Kidney epithelial cell (primary cell): Measurements from ENCODE around the gene POLRMT. TPM values are rescaled to one million over a fixed set of nuclear protein-coding genes. Genes with fewer than 3 reads are reported as not detected.

ENCODE experiments used
- DNase-seq: peaks from one replicate; pipeline ENCODE4 v3.0.0-alpha.2; 2010; ENCODE audit warnings: low read depth
- H3K27me3 ChIP-seq: 2 replicates; pipeline ENCODE4 v1.6.0; 2011; ENCODE audit warnings: low read length; ENCODE audit not compliant: control insufficient read depth, insufficient read depth
- H3K36me3 ChIP-seq: 2 replicates; pipeline ENCODE4 v1.5.1; 2011; ENCODE audit warnings: low read length; ENCODE audit not compliant: control insufficient read depth, insufficient read depth
- H3K4me3 ChIP-seq: 2 replicates; pipeline ENCODE4 v1.5.1; 2011; ENCODE audit warnings: low read depth, mild to moderate bottlenecking, control low read depth, low read length
- total RNA-seq: library from RNA; depleted of rRNA; stranded (reverse); fragments of >200 nt; gene quantifications from 2 replicates; pipeline ENCODE4 v1.2.3, GENCODE V29; 2015
- TF ChIP-seq, protein P1 (sequence below): IDR thresholded peaks from 2 replicates; pipeline ENCODE4 v1.5.1; 2011; ENCODE audit warnings: mild to moderate bottlenecking, moderate library complexity, low read length, control low read depth, inconsistent platforms; ENCODE audit not compliant: insufficient read depth, poor library complexity, severe bottlenecking

POLRMT gene
- total RNA-seq, 1 donor from 2014 or later = 47.6 TPM

- Histone ChIP-seq H3K36me3 (no peaks in the 10 kb centered on the region), H3K27me3 (peaks cover 59% of the 10 kb centered on the region), H3K4me3 (no peak overlapping the region)
- DNase-seq = no peak
- TF ChIP-seq, protein P1, sequence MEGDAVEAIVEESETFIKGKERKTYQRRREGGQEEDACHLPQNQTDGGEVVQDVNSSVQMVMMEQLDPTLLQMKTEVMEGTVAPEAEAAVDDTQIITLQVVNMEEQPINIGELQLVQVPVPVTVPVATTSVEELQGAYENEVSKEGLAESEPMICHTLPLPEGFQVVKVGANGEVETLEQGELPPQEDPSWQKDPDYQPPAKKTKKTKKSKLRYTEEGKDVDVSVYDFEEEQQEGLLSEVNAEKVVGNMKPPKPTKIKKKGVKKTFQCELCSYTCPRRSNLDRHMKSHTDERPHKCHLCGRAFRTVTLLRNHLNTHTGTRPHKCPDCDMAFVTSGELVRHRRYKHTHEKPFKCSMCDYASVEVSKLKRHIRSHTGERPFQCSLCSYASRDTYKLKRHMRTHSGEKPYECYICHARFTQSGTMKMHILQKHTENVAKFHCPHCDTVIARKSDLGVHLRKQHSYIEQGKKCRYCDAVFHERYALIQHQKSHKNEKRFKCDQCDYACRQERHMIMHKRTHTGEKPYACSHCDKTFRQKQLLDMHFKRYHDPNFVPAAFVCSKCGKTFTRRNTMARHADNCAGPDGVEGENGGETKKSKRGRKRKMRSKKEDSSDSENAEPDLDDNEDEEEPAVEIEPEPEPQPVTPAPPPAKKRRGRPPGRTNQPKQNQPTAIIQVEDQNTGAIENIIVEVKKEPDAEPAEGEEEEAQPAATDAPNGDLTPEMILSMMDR = no peak
Observed at GRCh38 chr19:593505-593904, 39.8 kb downstream of the POLRMT start.

DNA sequence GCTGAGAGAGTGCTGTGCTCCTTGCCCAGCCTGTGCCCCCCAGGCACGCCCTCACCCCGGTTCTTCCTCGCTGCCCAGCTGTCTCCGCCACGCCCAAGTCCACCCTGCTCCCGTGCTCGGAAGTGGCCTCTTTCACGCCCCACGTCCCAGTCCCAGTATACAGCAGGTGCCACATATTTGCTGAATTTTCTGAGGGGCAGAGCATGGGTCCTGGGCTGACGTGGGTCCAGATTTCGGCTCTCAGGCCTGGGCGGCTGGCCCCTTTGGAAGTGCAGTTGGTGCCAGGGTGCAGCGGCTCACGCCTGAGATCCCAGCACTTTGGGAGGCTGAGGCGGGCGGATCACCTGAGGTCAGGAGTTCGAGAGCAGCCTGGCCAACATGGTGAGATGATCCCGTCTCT is 40.3 kb downstream of the POLRMT start:
- TF ChIP-seq, protein P1 = no peak
- Histone ChIP-seq H3K27me3 (peaks cover 63% of the 10 kb centered on the region), H3K4me3 (no peak overlapping the region), H3K36me3 (no peaks in the 10 kb centered on the region)
- no peak for DNase-seq

- Histone ChIP-seq H3K4me3 (no peak overlapping the region), H3K27me3 (peaks cover 66% of the 10 kb centered on the region), H3K36me3 (no peaks in the 10 kb centered on the region)
- DNase-seq = no peak
- TF ChIP-seq, protein P1 = no peak
Observed at GRCh38 chr19:592101-592500, 41.2 kb downstream of the POLRMT start.

- H3K4me3 ChIP-seq = no peak overlapping the region
- H3K36me3 ChIP-seq = no peaks in the 10 kb centered on the region
- DNase-seq = no peak
- TF ChIP-seq, protein P1 = no peak
- peaks cover 62% of the 10 kb centered on the region for H3K27me3 ChIP-seq
Observed at GRCh38 chr19:591099-591958, 42.0 kb downstream of the POLRMT start.

- Histone ChIP-seq H3K4me3 (no peak overlapping the region), H3K36me3 (no peaks in the 10 kb centered on the region), H3K27me3 (peaks cover 62% of the 10 kb centered on the region)
- no peak for DNase-seq
- TF ChIP-seq, protein P1 = no peak
Observed at GRCh38 chr19:590750-591098, 42.6 kb downstream of the POLRMT start.

- no peak for DNase-seq
- TF ChIP-seq, protein P1 = no peak
- Histone ChIP-seq H3K4me3 (no peak overlapping the region), H3K36me3 (no peaks in the 10 kb centered on the region), H3K27me3 (peaks cover 60% of the 10 kb centered on the region)
Observed at GRCh38 chr19:590396-590745, 43.0 kb downstream of the POLRMT start.
